Lung (tissue), 12 donors: ENCODE data around the gene SFXN3. TPM values are rescaled to one million over a fixed set of nuclear protein-coding genes. Genes with fewer than 3 reads are reported as not detected.

Source experiments
- ATAC-seq: fragments of 200-7000 bp; cut with Tn5 transposase; one replicate; pipeline ENCODE4 v1.9.1; 2020; ENCODE audit warnings: moderate number of reproducible peaks; ENCODE audit not compliant: insufficient read depth, low FRiP score
- DNase-seq, 3 donors: peaks; one replicate each; pipeline ENCODE4 v3.0.0-alpha.2; 2013 to 2017
- H3K27ac ChIP-seq, 2 donors: one replicate each; pipeline ENCODE4 v1.5.1; 2013; ENCODE audit warnings: mild to moderate bottlenecking in 2 of 2, moderate library complexity in 2 of 2, control low read depth in 1 of 2, inconsistent platforms in 1 of 2, low read depth in 1 of 2, low read length in 1 of 2
- H3K27me3 ChIP-seq, 3 donors: one replicate each; pipeline ENCODE4 v1.5.1; 2013; ENCODE audit warnings: low read length in 2 of 3; ENCODE audit not compliant: control insufficient read depth in 3 of 3, insufficient read depth in 3 of 3
- H3K36me3 ChIP-seq, 4 donors: one replicate each; pipeline ENCODE4 v1.5.1; 2013; ENCODE audit warnings: low read length in 4 of 4, mild to moderate bottlenecking in 1 of 4, moderate library complexity in 1 of 4; ENCODE audit not compliant: control insufficient read depth in 4 of 4, insufficient read depth in 4 of 4
- H3K4me1 ChIP-seq, 5 donors: one replicate each; pipeline ENCODE4 v1.5.1; 2013; ENCODE audit warnings: low read length in 5 of 5, mild to moderate bottlenecking in 2 of 5, moderate library complexity in 1 of 5; ENCODE audit not compliant: control insufficient read depth in 5 of 5, insufficient read depth in 5 of 5
- H3K4me3 ChIP-seq: one replicate; pipeline ENCODE4 v1.5.1; 2013; ENCODE audit warnings: mild to moderate bottlenecking, control low read depth, moderate library complexity
- H3K9ac ChIP-seq, 2 donors: one replicate each; pipeline ENCODE4 v1.5.1; 2013; ENCODE audit warnings: low read length in 2 of 2, control low read depth in 1 of 2; ENCODE audit not compliant: insufficient read depth in 1 of 2
- H3K9me3 ChIP-seq, 4 donors: one replicate each; pipeline ENCODE4 v1.5.1; 2013; ENCODE audit warnings: low read length in 3 of 4, mild to moderate bottlenecking in 1 of 4, moderate library complexity in 1 of 4; ENCODE audit not compliant: control insufficient read depth in 4 of 4, insufficient read depth in 3 of 4
- CTCF ChIP-seq: IDR thresholded peaks from 2 replicates; pipeline ENCODE4 v1.5.1; 2012; ENCODE audit warnings: mild to moderate bottlenecking; ENCODE audit errors: control extremely low read depth, extremely low read depth
- WGBS, 2 donors: extraction: QIAGEN DNeasy Blood & Tissue Kit; methylation state at CpG; one replicate each; pipeline ENCODE4 v1.1.7; 2013; 5-methylcytosine and 5-hydroxymethylcytosine counted together
- polyA plus RNA-seq, 2 donors: library from polyadenylated mRNA; stranded (reverse); fragments of 200-250 nt; gene quantifications; one replicate each; pipeline ENCODE4 v1.2.1, GENCODE V29; 2013
- total RNA-seq, 2 donors: library from RNA; depleted of rRNA in 1 of 2; stranded (reverse); fragments of >200 nt in 1 of 2; gene quantifications; one replicate each; pipeline ENCODE4 v1.2.1, GENCODE V29; 2014 to 2021
- donor health status: control.
- donor health status: control.
- donor health status: Bipolar disorder and iron deficiency.
- donor health status: healthy.
- donor health status: DM: yes; HTN: yes; CAD: no.

SFXN3 gene
- total and polyA plus RNA-seq, 4 donors, result 36.4 to 95.8 (median 39.6) TPM

- H3K4me3 ChIP-seq, result no peak overlapping the region
- no peaks in the 10 kb centered on the region for H3K9me3 ChIP-seq
- ATAC-seq (no peak), DNase-seq (no peak)
- TF ChIP-seq CTCF, result no peak
- no peak overlapping the region for H3K27ac ChIP-seq
- WGBS, 2 donors, result 79 to 98% methylated on average over 6 of the region's 6 CpGs
- H3K27me3 ChIP-seq, result no peaks in the 10 kb centered on the region
- H3K9ac ChIP-seq, result no peak overlapping the region
- peaks cover 0 to 21% (median 20%) of the 10 kb centered on the region in 4 donors for H3K36me3 ChIP-seq
- H3K4me1 ChIP-seq, result peaks cover 0 to 39% (median 13%) of the 10 kb centered on the region in 5 donors
These were observed 22.1 kb upstream of the SFXN3 start for GRCh38 chr10:101008823-101009423.

GRCh38 chr10:101010329-101010728 is 20.7 kb upstream of the SFXN3 start:
- no peak overlapping the region for H3K9ac ChIP-seq
- DNase-seq (no peak), ATAC-seq (no peak)
- peaks cover 0 to 39% (median 13%) of the 10 kb centered on the region in 5 donors for H3K4me1 ChIP-seq
- peaks cover 0 to 19% (median 10%) of the 10 kb centered on the region in 4 donors for H3K36me3 ChIP-seq
- no peaks in the 10 kb centered on the region for H3K27me3 ChIP-seq
- H3K4me3 ChIP-seq, result no peak overlapping the region
- no peak overlapping the region for H3K27ac ChIP-seq
- H3K9me3 ChIP-seq, result no peaks in the 10 kb centered on the region
- no peak for TF ChIP-seq CTCF
- 94 to 95% methylated on average over 21 to 22 of the region's 22 CpGs for WGBS, 2 donors

GRCh38 chr10:101011517-101012423 is 19.3 kb upstream of the SFXN3 start:
- DNase-seq (no peak), ATAC-seq (no peak)
- 66 to 72% methylated on average over 22 of the region's 22 CpGs for WGBS, 2 donors
- H3K4me1 ChIP-seq, result peaks cover 0 to 30% (median 9%) of the 10 kb centered on the region in 5 donors
- peaks cover 2% of the 10 kb centered on the region in 3 donors for H3K27me3 ChIP-seq
- no peak for TF ChIP-seq CTCF
- peak overlapping the region in 1 of 2 donors; percentile 48 for H3K27ac ChIP-seq
- no peaks in the 10 kb centered on the region for H3K9me3 ChIP-seq
- H3K4me3 ChIP-seq, result no peak overlapping the region
- peaks cover 0 to 6% (median 1%) of the 10 kb centered on the region in 4 donors for H3K36me3 ChIP-seq
- H3K9ac ChIP-seq, result no peak overlapping the region
